ENCODE measurements around the gene NRBP1.
A peak's percentile ranks its signal among the peaks of the same experiment; 100 is the strongest.

NRBP1 gene

DNA sequence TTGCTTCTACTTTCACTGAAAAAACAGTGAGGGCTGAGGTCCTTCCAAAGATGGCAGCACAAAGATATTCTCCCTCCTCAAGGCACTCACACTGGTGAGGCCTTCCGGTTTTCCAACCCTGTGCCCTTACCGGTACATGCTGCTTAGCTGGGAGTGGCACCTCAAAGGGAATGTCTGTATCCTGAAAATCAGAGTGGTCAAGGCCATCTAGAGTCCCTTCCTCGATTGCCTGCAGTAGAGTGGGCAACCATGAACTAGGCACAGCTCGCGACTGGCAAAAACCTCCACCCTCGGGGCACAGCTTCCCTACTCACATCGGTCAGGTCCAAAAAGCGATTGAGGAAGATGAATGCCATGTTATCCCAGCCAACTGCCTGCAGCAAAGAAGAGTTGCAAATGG is 17.2 kb downstream of the NRBP1 start:
- no peak for DNase-seq
- H3K36me3 ChIP-seq (ENCODE audit: control insufficient read depth, insufficient read depth, low read length), result peaks cover 26% of the 10 kb centered on the region
- peak overlapping the region; percentile 1 for H3K27ac ChIP-seq (ENCODE audit: insufficient read depth, low read length, poor library complexity, severe bottlenecking)

DNA sequence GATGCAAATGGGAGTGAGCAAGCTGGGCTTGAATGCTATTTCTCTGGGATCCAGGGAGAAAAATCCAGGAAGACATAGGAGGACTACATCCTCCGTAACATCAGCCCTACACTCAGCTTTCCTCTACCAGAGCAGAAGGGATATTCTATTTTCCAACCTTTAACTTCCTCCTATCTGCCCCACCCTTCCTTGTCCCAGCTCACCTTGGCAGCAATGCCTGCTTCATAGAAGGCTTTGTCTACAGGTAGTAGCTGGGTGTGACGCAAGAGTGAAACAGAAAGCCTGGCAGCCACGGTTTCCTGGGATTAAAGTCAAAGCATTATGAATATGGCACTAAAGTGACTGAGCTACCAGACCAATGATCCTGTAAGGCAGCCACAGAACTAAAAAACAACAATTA is 17.6 kb downstream of the NRBP1 start:
- DNase-seq, result no peak
- Histone ChIP-seq H3K27ac (ENCODE audit: insufficient read depth, low read length, poor library complexity, severe bottlenecking) (peak overlapping the region; percentile 1), H3K36me3 (ENCODE audit: control insufficient read depth, insufficient read depth, low read length) (peaks cover 21% of the 10 kb centered on the region)

More for the DNA sequence above, 17.2 kb downstream of the NRBP1 start:
- Histone ChIP-seq H3K4me3 (ENCODE audit: insufficient read depth, low read depth, low read length, poor library complexity, severe bottlenecking) (no peak overlapping the region), H3K9me3 (ENCODE audit: control insufficient read depth, low read length) (no peaks in the 10 kb centered on the region), H3K27me3 (replicated peaks; ENCODE audit: control insufficient read depth, insufficient read depth, low read length, poor library complexity, severe bottlenecking) (no peaks in the 10 kb centered on the region), H3K4me1 (ENCODE audit: control insufficient read depth, insufficient read depth, low read length, poor library complexity, severe bottlenecking) (no peaks in the 10 kb centered on the region)

DNA sequence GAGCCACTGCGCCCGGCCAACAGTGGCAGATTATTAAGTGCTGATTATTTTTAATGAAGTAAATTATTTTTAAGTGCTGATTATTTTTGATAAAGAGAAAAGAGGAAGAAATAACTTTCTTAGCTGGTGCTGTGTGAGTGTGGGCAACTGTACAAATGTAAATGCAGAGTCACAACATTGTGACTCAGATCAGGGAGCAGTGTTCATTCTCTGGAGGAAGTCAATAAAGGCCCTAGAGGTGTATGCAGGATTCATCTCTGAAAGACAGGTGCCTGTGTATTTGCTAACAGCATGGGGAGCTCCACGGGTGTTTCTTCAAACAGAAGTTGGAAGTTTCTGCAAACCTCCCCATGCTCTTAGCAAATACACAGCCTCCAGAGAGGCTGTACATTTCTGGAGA is 19.9 kb downstream of the NRBP1 start:
- Histone ChIP-seq H3K4me3 (ENCODE audit: insufficient read depth, low read depth, low read length, poor library complexity, severe bottlenecking) (no peak overlapping the region), H3K4me1 (ENCODE audit: control insufficient read depth, insufficient read depth, low read length, poor library complexity, severe bottlenecking) (no peaks in the 10 kb centered on the region), H3K27ac (ENCODE audit: insufficient read depth, low read length, poor library complexity, severe bottlenecking) (no peak overlapping the region), H3K9me3 (ENCODE audit: control insufficient read depth, low read length) (no peaks in the 10 kb centered on the region), H3K27me3 (replicated peaks; ENCODE audit: control insufficient read depth, insufficient read depth, low read length, poor library complexity, severe bottlenecking) (no peaks in the 10 kb centered on the region), H3K36me3 (ENCODE audit: control insufficient read depth, insufficient read depth, low read length) (peaks cover 12% of the 10 kb centered on the region)
- no peak for DNase-seq

More for the DNA sequence above, 17.6 kb downstream of the NRBP1 start:
- no peaks in the 10 kb centered on the region for H3K27me3 ChIP-seq (replicated peaks; ENCODE audit: control insufficient read depth, insufficient read depth, low read length, poor library complexity, severe bottlenecking)
- H3K4me1 ChIP-seq (ENCODE audit: control insufficient read depth, insufficient read depth, low read length, poor library complexity, severe bottlenecking), result no peaks in the 10 kb centered on the region
- H3K9me3 ChIP-seq (ENCODE audit: control insufficient read depth, low read length), result no peaks in the 10 kb centered on the region
- H3K4me3 ChIP-seq (ENCODE audit: insufficient read depth, low read depth, low read length, poor library complexity, severe bottlenecking), result no peak overlapping the region

DNA sequence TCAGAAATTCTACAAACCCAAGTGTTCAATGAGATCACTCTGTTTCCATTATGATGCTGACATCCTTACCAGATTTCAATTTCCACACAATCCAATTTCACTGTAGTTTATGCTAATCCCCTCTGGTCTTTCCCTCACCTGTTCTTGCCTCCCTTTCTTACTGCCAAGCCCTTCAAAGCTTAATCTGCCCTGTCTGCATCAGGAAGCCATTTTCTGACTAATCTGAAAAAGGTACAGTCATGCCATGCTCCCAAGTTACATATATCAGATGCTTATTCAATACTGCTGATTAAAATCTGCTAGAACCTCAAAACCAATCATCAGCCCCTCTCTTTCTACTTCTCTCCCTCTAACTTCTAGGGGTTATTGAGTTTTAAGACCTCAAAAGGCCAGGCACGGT is 22.7 kb downstream of the NRBP1 start:
- peaks cover 4% of the 10 kb centered on the region for H3K36me3 ChIP-seq (ENCODE audit: control insufficient read depth, insufficient read depth, low read length)
- no peaks in the 10 kb centered on the region for H3K9me3 ChIP-seq (ENCODE audit: control insufficient read depth, low read length)
- H3K4me1 ChIP-seq (ENCODE audit: control insufficient read depth, insufficient read depth, low read length, poor library complexity, severe bottlenecking), result no peaks in the 10 kb centered on the region
- DNase-seq, result no peak
- H3K27ac ChIP-seq (ENCODE audit: insufficient read depth, low read length, poor library complexity, severe bottlenecking), result no peak overlapping the region
- H3K27me3 ChIP-seq (replicated peaks; ENCODE audit: control insufficient read depth, insufficient read depth, low read length, poor library complexity, severe bottlenecking), result no peaks in the 10 kb centered on the region
- H3K4me3 ChIP-seq (ENCODE audit: insufficient read depth, low read depth, low read length, poor library complexity, severe bottlenecking), result no peak overlapping the region

DNA sequence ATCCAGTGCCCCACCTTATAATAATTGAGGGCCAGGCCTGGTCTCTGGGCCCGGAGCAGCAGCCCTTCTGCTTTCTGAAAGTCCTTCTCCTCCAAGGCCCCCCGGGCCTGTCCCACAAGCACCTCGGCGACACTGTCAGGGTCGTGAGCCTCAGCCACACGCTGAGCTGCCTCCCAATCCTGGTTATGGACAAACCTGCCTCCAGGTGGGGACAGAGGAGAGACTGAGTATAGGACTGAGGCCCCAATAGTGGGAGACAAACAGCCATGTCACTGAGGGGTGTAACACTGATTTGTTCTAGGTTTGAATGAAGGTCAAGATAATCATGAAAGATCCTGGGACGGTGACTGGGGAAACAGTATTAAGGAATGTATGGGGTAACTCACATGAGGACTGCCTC is 25.5 kb downstream of the NRBP1 start:
- Histone ChIP-seq H3K4me3 (ENCODE audit: insufficient read depth, low read depth, low read length, poor library complexity, severe bottlenecking) (no peak overlapping the region), H3K36me3 (ENCODE audit: control insufficient read depth, insufficient read depth, low read length) (peaks cover 3% of the 10 kb centered on the region), H3K9me3 (ENCODE audit: control insufficient read depth, low read length) (no peaks in the 10 kb centered on the region), H3K27ac (ENCODE audit: insufficient read depth, low read length, poor library complexity, severe bottlenecking) (no peak overlapping the region), H3K4me1 (ENCODE audit: control insufficient read depth, insufficient read depth, low read length, poor library complexity, severe bottlenecking) (no peaks in the 10 kb centered on the region), H3K27me3 (replicated peaks; ENCODE audit: control insufficient read depth, insufficient read depth, low read length, poor library complexity, severe bottlenecking) (no peaks in the 10 kb centered on the region)
- no peak for DNase-seq

DNA sequence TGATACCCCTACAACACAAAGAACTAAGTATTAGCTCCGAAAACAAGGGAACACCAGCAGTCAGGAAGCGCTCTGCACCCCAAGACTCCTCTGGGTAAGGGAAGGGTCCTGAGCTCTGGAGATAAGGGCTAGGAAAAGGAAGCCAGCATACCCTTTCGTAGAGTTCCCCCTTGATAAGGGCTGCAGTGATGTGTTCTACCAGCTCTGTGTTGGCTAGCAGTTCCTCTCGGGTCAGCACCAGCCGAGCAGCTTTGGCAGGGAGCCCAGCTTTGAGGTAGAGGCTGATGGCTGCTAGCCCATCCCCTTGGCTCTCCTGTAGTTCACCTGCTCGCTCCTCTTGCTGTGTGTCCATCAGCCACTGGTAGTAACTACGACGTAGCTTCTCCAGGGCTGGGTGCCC is 32.7 kb downstream of the NRBP1 start:
- DNase-seq, result no peak
- no peaks in the 10 kb centered on the region for H3K9me3 ChIP-seq (ENCODE audit: control insufficient read depth, low read length)
- H3K27me3 ChIP-seq (replicated peaks; ENCODE audit: control insufficient read depth, insufficient read depth, low read length, poor library complexity, severe bottlenecking), result no peaks in the 10 kb centered on the region
- H3K4me3 ChIP-seq (ENCODE audit: insufficient read depth, low read depth, low read length, poor library complexity, severe bottlenecking), result no peak overlapping the region
- H3K27ac ChIP-seq (ENCODE audit: insufficient read depth, low read length, poor library complexity, severe bottlenecking), result no peak overlapping the region
- H3K4me1 ChIP-seq (ENCODE audit: control insufficient read depth, insufficient read depth, low read length, poor library complexity, severe bottlenecking), result no peaks in the 10 kb centered on the region
- no peaks in the 10 kb centered on the region for H3K36me3 ChIP-seq (ENCODE audit: control insufficient read depth, insufficient read depth, low read length)

DNA sequence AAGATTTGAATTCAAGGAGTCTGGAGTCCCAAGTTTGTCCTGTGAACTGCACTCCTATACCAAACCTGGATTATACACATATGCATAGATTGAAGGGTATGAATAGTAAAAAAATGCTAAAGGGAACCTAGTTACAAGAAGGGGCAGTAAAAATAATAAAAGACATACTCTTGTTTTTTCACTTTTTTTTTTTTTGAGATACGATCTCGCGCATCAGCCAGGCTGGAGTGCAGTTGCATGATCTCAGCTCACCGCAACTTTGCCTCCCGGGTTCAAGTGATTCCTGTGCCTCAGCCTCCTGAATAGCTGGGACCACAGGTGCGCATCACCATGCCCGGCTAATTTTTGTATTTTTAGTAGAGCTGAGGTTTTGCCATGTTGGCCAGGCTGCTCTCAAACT is 36.0 kb downstream of the NRBP1 start:
- Histone ChIP-seq H3K4me3 (ENCODE audit: insufficient read depth, low read depth, low read length, poor library complexity, severe bottlenecking) (no peak overlapping the region), H3K4me1 (ENCODE audit: control insufficient read depth, insufficient read depth, low read length, poor library complexity, severe bottlenecking) (no peaks in the 10 kb centered on the region), H3K9me3 (ENCODE audit: control insufficient read depth, low read length) (no peaks in the 10 kb centered on the region), H3K27me3 (replicated peaks; ENCODE audit: control insufficient read depth, insufficient read depth, low read length, poor library complexity, severe bottlenecking) (no peaks in the 10 kb centered on the region), H3K27ac (ENCODE audit: insufficient read depth, low read length, poor library complexity, severe bottlenecking) (no peak overlapping the region), H3K36me3 (ENCODE audit: control insufficient read depth, insufficient read depth, low read length) (no peaks in the 10 kb centered on the region)
- DNase-seq, result no peak

DNA sequence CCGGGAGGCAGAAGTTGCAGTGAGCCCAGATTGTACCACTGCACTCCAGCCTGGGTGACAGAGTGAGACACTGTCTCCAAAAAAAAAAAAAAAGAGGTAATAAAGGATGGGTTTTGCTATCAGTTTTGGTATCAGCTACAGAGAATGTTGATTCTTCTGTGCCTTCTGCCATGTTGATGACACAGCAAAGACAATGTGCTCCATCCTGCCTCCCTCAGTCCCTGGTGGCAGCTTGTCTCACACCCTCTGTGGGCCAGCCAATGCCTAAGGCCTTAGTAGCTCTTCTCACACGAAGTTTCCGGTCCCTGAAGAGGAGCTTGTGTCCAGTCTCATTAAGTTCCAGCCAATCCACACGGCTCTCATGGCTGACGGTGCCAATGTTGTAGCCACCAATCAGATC is 43.5 kb downstream of the NRBP1 start:
- no peak overlapping the region for H3K4me3 ChIP-seq (ENCODE audit: insufficient read depth, low read depth, low read length, poor library complexity, severe bottlenecking)
- no peak for DNase-seq
- no peaks in the 10 kb centered on the region for H3K27me3 ChIP-seq (replicated peaks; ENCODE audit: control insufficient read depth, insufficient read depth, low read length, poor library complexity, severe bottlenecking)
- H3K27ac ChIP-seq (ENCODE audit: insufficient read depth, low read length, poor library complexity, severe bottlenecking), result no peak overlapping the region
- H3K36me3 ChIP-seq (ENCODE audit: control insufficient read depth, insufficient read depth, low read length), result peaks cover 4% of the 10 kb centered on the region
- H3K4me1 ChIP-seq (ENCODE audit: control insufficient read depth, insufficient read depth, low read length, poor library complexity, severe bottlenecking), result no peaks in the 10 kb centered on the region
- no peaks in the 10 kb centered on the region for H3K9me3 ChIP-seq (ENCODE audit: control insufficient read depth, low read length)

DNA sequence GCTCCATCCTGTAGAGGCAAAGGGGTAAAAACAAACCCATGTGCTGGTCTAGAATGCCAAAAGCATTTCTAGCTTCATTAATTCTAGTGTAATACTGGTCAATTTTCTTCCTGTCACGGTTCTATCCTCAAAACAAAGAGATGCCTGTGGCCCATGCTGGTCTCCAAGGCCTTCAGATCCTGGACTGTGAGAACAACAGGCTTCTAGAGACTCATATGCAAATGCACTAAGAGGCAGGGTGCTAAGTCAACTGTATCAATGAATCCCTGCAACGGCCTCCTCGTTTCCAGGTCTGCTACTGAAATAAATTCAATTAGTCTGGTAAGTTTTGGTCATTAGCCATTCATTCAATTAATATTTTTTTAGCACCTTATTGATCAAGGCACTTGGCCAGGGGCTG is 57.1 kb downstream of the NRBP1 start:
- no peak overlapping the region for H3K27ac ChIP-seq (ENCODE audit: insufficient read depth, low read length, poor library complexity, severe bottlenecking)
- H3K36me3 ChIP-seq (ENCODE audit: control insufficient read depth, insufficient read depth, low read length), result no peaks in the 10 kb centered on the region
- no peak overlapping the region for H3K4me3 ChIP-seq (ENCODE audit: insufficient read depth, low read depth, low read length, poor library complexity, severe bottlenecking)
- H3K4me1 ChIP-seq (ENCODE audit: control insufficient read depth, insufficient read depth, low read length, poor library complexity, severe bottlenecking), result peaks cover 9% of the 10 kb centered on the region
- H3K27me3 ChIP-seq (replicated peaks; ENCODE audit: control insufficient read depth, insufficient read depth, low read length, poor library complexity, severe bottlenecking), result no peaks in the 10 kb centered on the region
- no peaks in the 10 kb centered on the region for H3K9me3 ChIP-seq (ENCODE audit: control insufficient read depth, low read length)
- no peak for DNase-seq

DNA sequence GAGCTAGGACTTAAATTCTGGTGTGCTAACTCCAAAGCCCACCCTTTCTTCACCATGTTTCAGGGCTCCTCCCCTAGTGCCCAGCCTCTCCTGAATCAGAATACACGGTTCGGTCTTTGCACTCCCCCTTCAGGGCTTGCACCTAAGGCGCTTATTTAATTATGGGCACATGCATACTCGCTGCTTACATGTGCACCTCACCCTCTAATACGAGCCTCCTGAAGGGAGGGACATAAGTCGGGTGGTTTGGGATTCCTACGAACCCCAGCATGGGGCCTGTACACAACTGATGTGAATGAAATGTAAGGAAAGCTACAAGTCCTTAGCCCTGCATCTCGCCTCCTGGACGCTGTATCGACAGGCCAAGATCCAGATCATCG is 60.7 kb downstream of the NRBP1 start:
- Histone ChIP-seq H3K9me3 (ENCODE audit: control insufficient read depth, low read length) (no peaks in the 10 kb centered on the region), H3K4me3 (ENCODE audit: insufficient read depth, low read depth, low read length, poor library complexity, severe bottlenecking) (peak overlapping the region; percentile 7), H3K4me1 (ENCODE audit: control insufficient read depth, insufficient read depth, low read length, poor library complexity, severe bottlenecking) (peaks cover 9% of the 10 kb centered on the region), H3K27me3 (replicated peaks; ENCODE audit: control insufficient read depth, insufficient read depth, low read length, poor library complexity, severe bottlenecking) (peaks cover 5% of the 10 kb centered on the region), H3K27ac (ENCODE audit: insufficient read depth, low read length, poor library complexity, severe bottlenecking) (peak overlapping the region; percentile 64), H3K36me3 (ENCODE audit: control insufficient read depth, insufficient read depth, low read length) (no peaks in the 10 kb centered on the region)
- DNase-seq, result no peak

All from effector memory CD4-positive, alpha-beta T cell (primary cell).